Lower leg skin (tissue), 3 donors: ENCODE results near the gene PTPRQ.

ENCODE experiments used
- CTCF ChIP-seq, 3 donors: fragments of 450-650 bp; IDR thresholded peaks; one replicate each; pipeline ENCODE4 v1.5.1; 2016; ENCODE audit warnings: antibody characterized with exemption in 3 of 3, mild to moderate bottlenecking in 3 of 3, moderate library complexity in 2 of 3
- POLR2A ChIP-seq, 2 donors: fragments of 450-650 bp; IDR thresholded peaks; one replicate each; pipeline ENCODE4 v1.6.1; 2016 to 2017; ENCODE audit warnings: antibody characterized with exemption in 2 of 2, mild to moderate bottlenecking in 1 of 2, moderate library complexity in 1 of 2

- TF ChIP-seq CTCF (IDR thresholded peaks at IDR 0.05) (no peak), POLR2A (IDR thresholded peaks at IDR 0.05) (no peak)
These were observed 149.7 kb downstream of the PTPRQ start for GRCh38 chr12:80593766-80594165.
